HG03442 (cell line): ENCODE data around the gene SLC34A1.
"Not testable (repeated sequence)": the region's sequence is repeated elsewhere in the genome, so short reads cannot be mapped to it uniquely, and the experiment has no call there.

ENCODE experiments used
- ATAC-seq: cut with Tn5 transposase; IDR thresholded peaks from one replicate; pipeline ENCODE4 v1.9.1; 2021; ENCODE audit warnings: mild to moderate bottlenecking, moderate library complexity; ENCODE audit not compliant: unreplicated experiment

Gene SLC34A1

GRCh38 chr5:177355162-177355867 lies 28.9 kb upstream of the SLC34A1 start:
- ATAC-seq: no peak

- no peak for ATAC-seq
Measured at GRCh38 chr5:177355868-177356168, 28.4 kb upstream of the SLC34A1 start.

GRCh38 chr5:177356746-177357145 lies 27.5 kb upstream of the SLC34A1 start:
- no peak for ATAC-seq

- no peak for ATAC-seq
Measured at GRCh38 chr5:177357146-177357458, 27.1 kb upstream of the SLC34A1 start.

- ATAC-seq: peak; percentile 88
Measured at GRCh38 chr5:177357459-177358351, 26.5 kb upstream of the SLC34A1 start, which contains the start of gene RGS14. RGS14 (plus strand) TSS chr5:177357924; CDS start chr5:177358025, 101 bp downstream.

GRCh38 chr5:177358370-177358819 lies 25.8 kb upstream of the SLC34A1 start:
- ATAC-seq: no peak

GRCh38 chr5:177359451-177359851 lies 24.8 kb upstream of the SLC34A1 start:
- ATAC-seq: no peak

- ATAC-seq: no peak
Measured at GRCh38 chr5:177359860-177360259, 24.4 kb upstream of the SLC34A1 start.

- ATAC-seq: not testable (repeated sequence)
Measured at GRCh38 chr5:177360740-177361139, 23.5 kb upstream of the SLC34A1 start.

- no peak for ATAC-seq
Measured at GRCh38 chr5:177361418-177362291, 22.6 kb upstream of the SLC34A1 start.

GRCh38 chr5:177362292-177362609 lies 22.0 kb upstream of the SLC34A1 start:
- no peak for ATAC-seq

- peak; percentile 33 for ATAC-seq
Measured at GRCh38 chr5:177362610-177363507, 21.4 kb upstream of the SLC34A1 start.

- ATAC-seq: no peak
Measured at GRCh38 chr5:177363565-177363964, 20.7 kb upstream of the SLC34A1 start.

- ATAC-seq: no peak
Measured at GRCh38 chr5:177364159-177364962, 19.9 kb upstream of the SLC34A1 start.

GRCh38 chr5:177365845-177366527 lies 18.2 kb upstream of the SLC34A1 start:
- ATAC-seq: no peak

GRCh38 chr5:177366528-177367322 lies 17.5 kb upstream of the SLC34A1 start:
- ATAC-seq: no peak

- no peak for ATAC-seq
Measured at GRCh38 chr5:177367323-177367848, 16.8 kb upstream of the SLC34A1 start.
